ENCODE results near the gene APOC1. TPM values are rescaled to one million over a fixed set of nuclear protein-coding genes. Genes with fewer than 3 reads are reported as not detected.
"Not testable (repeated sequence)": the region's sequence is repeated elsewhere in the genome, so short reads cannot be mapped to it uniquely, and the experiment has no call there.

APOC1 gene
- total RNA-seq = 11.4 and 12.3 TPM in 2 replicates

GRCh38 chr19:44914433-44915206 is at the start of gene APOC1:
Gene APOC1, plus strand, starts transcription at chr19:44914608. Its CDS starts 284 bp downstream, at chr19:44914892.
- not testable (repeated sequence) for DNase-seq (ENCODE audit: low read depth)
- peak within 1 kb of the TSS; percentile 63 for H3K4me3 ChIP-seq (ENCODE audit: low read depth, low read length)

GRCh38 chr19:44865196-44865767 is 49.1 kb upstream of the APOC1 start:
- no peak for DNase-seq (ENCODE audit: low read depth)
- H3K4me3 ChIP-seq (ENCODE audit: low read depth, low read length) = no peak overlapping the region
- no peak for TF ChIP-seq CTCF (conservative IDR thresholded peaks at IDR 0.05; ENCODE audit: low read depth, low read length)

- no peak overlapping the region for H3K4me3 ChIP-seq (ENCODE audit: low read depth, low read length)
- no peak for DNase-seq (ENCODE audit: low read depth)
- no peak for TF ChIP-seq CTCF (conservative IDR thresholded peaks at IDR 0.05; ENCODE audit: low read depth, low read length)
Measured at GRCh38 chr19:44866664-44867063, 47.7 kb upstream of the APOC1 start.

GRCh38 chr19:44867578-44867977 is 46.8 kb upstream of the APOC1 start:
- TF ChIP-seq CTCF (conservative IDR thresholded peaks at IDR 0.05; ENCODE audit: low read depth, low read length) = no peak
- DNase-seq (ENCODE audit: low read depth) = no peak
- no peak overlapping the region for H3K4me3 ChIP-seq (ENCODE audit: low read depth, low read length)

- TF ChIP-seq CTCF (conservative IDR thresholded peaks at IDR 0.05; ENCODE audit: low read depth, low read length) = no peak
- H3K4me3 ChIP-seq (ENCODE audit: low read depth, low read length) = no peak overlapping the region
- DNase-seq (ENCODE audit: low read depth) = no peak
Measured at GRCh38 chr19:44869733-44870470, 44.5 kb upstream of the APOC1 start.

- no peak overlapping the region for H3K4me3 ChIP-seq (ENCODE audit: low read depth, low read length)
- DNase-seq (ENCODE audit: low read depth) = no peak
- TF ChIP-seq CTCF (conservative IDR thresholded peaks at IDR 0.05; ENCODE audit: low read depth, low read length) = no peak
Measured at GRCh38 chr19:44871809-44872208, 42.6 kb upstream of the APOC1 start.

- no peak overlapping the region for H3K4me3 ChIP-seq (ENCODE audit: low read depth, low read length)
- no peak for DNase-seq (ENCODE audit: low read depth)
- no peak for TF ChIP-seq CTCF (conservative IDR thresholded peaks at IDR 0.05; ENCODE audit: low read depth, low read length)
Measured at GRCh38 chr19:44872661-44873060, 41.7 kb upstream of the APOC1 start.

Data from epithelial cell of proximal tubule (primary cell).